Stimulated activated CD4-positive, alpha-beta T cell treated with anti-CD3 and anti-CD28 coated beads, TNF-alpha, amount 100 ng/mL, for 24 hours (primary cell): ENCODE results near the gene FBH1.
"Not testable (repeated sequence)": the region's sequence is repeated elsewhere in the genome, so short reads cannot be mapped to it uniquely, and the experiment has no call there.

Source experiments
- DNase-seq, 3 experiments: peaks; one replicate each; pipeline ENCODE4 v3.0.0-alpha.2; 2020; ENCODE audit warnings: low read depth in 3 of 3

The FBH1 gene

DNA sequence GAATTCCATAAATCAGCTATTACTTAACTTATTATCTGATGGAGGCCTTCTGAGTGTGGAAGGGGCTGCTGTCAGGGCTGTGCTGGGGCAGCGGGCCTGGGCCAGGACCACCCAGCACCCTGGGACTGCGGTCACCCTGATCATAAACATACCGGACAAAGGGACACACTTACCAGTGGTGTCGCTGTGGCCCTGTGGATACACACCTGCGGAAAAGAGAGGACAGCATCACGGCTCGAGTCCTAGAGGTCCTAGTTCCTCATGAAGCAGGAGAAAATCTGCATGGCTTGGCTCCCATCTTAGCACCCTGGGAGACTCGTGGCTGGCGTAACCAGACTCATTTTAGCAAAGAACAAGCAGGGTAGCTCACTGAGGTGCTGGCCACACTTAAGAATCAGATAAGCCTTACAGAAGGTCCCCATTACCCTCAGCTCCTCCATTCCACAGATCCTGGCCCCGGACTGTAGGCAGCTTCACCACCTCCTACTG lies 69.6 kb downstream of the FBH1 start:
- DNase-seq = no peak

DNA sequence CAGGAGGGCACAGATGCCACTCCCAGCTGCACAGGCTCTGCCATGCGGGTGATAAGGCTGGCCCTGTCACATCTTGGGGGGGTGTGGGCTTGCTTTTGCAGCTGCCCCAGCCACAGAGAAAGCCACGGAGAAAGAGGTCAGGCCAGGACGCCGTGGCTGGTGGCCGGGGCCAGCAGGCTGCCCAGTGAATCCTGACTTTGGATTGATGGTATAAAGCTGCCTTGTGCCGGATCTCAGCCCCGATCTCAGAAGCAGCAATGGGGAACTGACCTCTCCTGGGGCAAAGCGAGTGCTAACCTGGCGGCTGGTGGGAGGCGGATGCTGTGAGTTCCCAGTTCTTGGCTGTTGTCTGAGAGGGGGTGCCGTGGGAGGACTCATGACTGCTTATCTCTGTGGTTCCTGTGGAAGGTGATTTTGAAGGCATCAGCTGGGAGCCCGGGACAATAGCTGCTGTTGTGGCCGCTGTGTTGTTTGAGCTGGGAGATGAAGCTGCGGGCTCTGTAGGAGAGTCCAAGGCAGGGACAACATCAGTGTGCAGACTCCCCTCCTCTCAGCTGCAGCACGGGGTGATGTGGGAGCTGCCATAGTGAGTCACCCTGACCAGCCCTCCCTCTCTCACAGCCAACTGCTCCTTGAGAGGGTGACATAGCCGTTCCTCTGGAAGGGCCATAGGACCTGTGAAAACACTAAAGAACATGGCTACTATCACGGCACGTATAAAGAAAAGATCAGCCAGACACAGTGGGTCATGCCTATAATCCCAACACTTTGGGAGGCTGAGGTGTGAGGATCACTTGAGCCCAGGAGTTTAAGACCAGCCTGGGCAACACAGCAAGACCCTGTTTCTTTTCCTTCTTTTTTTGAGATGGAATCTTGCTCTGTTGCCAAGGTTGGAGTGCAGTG lies 70.3 kb downstream of the FBH1 start:
- no peak for DNase-seq

DNA sequence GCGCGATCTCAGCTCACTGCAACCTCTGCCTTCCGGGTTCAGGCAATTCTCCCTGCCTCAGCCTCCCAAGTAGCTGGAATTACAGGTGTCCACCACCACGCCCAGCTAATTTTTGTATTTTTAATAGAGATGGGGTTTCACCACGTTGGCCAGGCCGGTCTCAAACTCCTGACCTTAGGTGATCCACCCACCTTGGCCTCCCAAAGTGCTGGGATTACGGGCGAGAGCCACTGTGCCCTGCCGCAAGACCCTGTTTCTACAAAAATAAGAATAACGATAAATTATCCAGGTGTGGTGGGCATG lies 70.9 kb downstream of the FBH1 start:
- not testable (repeated sequence) for DNase-seq

DNA sequence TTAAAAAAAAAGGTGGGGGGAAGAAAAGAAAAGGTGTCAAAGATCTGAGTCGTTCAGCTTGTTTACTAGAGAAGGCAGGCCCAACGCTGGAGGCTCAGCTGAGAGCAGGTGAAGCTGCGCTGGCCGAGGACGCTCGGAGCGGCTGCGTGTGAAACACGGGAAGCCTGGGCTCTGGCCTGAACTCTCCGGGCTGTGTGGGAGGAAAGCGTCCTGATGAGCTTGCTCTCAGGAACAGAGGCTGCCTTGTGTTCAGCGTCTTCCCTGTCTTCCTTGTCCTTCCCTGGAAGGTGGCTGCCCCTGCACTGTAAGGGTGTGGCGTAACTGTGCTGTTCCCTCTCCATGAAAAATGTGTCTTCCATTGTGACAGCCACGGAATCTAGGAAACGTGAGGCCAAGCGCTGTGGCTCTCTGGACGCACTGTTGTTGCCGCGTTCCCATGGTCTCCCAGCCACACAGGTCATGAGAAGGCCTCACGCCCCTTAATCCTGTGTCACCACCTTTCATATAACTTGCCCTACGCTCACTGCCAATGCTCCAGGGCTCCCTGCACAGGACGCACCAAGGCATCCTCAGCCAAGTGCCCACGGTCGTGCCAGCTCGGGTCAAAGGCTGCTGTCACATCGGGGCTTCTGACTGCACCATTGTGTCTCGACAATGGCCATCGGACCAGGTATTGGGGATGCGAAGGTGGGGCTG lies 71.5 kb downstream of the FBH1 start:
- no peak for DNase-seq

DNA sequence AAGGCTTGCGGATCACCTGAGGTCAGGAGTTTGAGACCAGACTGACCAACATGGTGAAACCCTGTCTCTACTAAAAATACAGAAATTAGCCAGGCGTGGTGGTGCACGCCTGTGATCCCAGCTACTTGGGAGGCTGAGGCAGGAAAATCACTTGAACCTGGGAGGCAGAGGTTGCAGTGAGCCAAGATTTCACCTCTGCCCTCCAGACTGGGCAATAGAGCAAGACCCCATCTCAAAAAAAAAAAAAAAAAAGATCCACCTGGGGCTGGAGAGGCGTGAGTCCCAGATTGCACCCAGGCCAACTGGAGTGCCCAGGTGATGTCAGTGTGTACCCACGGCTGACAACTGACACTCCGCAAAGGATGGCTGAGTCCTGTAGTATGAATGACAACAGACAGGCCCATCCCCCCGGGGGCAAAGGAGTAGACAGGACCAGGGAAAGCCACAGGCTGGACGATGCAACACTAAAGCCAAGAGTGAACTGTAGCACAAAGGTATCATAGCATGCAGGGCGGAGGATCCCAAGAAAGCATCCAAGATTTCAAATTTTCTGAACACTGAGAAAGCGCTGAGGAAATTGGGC lies 72.4 kb downstream of the FBH1 start:
- DNase-seq = not testable (repeated sequence)

DNA sequence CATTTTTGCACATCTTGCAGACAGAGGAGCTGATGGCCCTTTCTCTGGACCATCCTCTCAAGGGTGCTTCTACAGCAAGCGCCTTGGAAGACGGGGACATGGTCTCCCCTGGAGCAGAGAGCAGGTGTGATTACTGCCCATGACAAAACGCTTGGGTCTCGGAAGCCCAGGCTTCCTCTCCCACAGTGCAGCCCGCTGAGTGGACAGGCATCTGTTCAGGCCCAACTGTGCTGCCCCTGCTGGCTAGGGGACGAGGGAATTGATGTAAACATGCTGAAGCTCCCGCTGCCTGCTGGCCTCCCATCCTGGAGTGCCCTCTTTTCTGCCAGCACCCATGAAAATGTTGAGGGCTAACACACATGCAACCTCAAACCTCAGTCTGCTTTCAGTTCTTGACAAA lies 73.0 kb downstream of the FBH1 start:
- DNase-seq = no peak

DNA sequence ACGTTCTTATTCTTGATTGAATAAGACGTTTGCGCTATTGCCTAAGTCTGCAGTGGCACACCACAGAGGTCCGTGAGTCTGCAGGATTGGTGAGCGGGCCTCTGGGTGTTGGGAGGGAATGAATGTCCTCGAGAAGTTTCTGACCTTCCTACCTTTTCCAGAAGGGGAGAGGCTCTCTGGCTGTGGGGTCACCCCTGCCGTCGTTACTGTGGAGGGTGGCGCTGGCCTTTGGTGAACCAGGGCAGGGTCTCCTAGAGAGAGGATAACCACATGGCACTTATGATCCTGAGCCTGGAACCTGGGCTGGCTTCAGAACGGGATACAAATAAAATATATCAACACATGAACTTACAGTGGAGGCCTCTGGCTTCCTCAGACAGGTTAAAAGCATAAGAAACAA lies 73.5 kb downstream of the FBH1 start:
- no peak for DNase-seq

DNA sequence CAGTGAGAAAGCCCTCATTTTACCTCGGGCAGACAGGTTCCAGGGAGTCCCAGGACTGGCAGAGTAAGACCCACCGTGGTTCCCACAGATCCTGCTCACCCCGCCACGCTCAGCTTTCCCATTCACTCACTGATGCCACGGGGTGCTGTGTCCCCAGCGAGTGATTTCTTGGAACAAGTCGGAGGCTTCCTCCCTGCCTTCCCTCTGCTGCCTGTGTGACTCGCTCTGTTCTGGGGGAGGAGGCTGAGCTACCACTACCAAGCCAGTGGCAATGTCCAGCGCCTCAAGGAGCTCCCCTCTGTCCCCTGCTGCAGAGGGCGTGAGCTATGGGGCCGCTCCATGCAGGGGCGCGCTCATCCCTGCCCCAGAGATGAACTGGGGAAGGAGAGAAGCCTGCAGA lies 74.7 kb downstream of the FBH1 start:
- no peak for DNase-seq

DNA sequence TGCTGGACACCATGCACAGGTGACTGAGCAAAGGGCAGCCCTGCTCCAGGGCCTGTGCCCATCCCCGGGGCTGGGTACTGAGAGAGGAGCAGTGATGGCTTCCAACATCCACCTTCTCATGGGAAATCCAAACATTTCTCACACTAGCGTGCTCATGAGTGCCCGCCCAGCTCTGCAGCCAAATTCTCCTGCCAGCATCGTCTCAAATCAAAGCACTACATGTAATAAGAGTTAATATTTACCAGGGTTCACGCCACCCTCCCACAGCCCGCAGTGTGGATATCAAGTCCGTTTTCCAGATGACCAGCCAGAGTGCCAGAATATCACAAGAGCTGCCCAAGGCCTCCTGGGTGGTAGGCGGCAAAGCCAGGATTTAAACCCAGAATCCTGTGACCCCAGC lies 75.2 kb downstream of the FBH1 start:
- no peak for DNase-seq

DNA sequence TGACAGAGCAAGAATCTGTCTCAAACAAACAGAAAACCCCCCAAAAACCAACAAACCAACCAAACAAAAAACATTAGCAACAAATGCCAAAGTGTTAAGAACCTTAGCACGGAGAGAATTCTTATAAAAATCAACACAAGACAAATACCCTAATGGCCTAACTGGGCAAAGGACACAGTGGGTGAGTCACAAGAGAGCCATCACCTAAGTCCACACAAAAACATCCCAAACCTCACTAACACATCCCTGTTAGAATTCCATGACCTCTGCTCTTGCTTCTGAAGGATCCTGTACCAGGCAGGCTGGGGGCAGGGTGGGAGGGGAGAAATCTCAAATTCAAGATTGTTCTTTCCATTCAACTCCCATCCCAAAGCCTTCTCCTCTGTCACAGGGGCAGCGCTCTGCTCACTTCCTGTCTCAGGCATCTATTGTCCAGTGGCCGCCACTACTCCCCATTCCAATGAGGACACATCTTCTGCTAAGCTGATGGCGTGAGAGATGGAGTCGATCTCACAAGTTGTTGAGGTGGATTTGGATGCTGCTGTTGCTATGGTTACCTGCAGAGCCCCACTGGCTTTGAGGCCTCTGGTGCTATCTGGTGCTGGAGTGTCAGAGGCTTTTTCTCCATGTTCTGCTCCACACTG lies 78.1 kb downstream of the FBH1 start:
- DNase-seq = no peak

DNA sequence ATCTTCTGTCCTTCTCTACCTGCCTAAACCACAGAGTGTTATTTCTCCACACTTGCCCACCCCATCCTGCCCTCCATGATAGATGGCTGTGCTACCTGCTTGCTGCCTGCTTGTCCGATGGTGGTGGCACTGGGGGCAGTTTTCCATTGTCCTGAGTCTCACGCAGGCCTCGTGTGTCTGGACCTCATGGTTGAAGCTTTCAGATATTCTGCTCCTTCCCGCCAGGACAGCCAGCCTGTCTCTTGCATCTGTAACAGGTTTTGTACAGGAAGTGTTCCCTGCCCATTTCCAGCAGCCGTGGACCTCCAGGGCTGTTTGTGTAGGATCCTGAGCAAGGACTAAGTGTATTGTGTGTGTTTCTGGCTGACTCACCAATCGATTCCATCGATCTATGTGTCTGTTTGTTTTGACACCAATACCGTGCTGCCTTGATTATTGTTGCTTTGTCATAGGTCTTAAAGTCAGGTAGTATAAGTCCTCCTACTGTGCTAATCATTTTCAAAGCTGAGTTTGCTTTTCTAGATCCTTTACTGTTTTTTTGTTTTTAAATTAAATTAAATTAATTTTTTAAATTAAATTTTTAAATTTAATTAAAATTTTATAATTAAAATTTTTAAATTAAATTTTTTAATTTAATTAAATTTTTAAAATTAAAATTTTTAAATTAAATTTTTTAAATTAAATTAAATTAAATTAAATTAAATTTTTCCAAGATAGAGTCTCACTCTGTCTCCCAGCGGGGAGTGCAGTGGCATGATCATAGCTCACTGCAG lies 78.8 kb downstream of the FBH1 start:
- no peak for DNase-seq

DNA sequence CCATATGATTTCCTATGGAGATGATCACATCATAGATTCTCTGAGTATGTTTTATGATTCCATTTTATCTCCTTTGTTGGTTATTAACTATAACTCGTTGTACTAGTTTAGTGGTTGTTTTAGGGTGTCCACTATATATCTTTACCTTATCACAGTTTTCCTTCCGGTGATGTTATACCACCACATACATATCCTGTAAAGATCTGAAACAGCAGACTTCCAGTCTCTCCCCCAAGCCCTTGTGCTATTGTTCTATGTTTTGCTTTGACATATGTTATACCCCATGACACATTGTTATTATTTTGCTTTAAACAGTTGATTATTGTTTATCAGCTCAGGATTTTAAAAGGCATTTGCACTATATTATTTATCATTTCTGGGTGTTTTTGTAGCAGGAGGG lies 80.0 kb downstream of the FBH1 start:
- no peak for DNase-seq

DNA sequence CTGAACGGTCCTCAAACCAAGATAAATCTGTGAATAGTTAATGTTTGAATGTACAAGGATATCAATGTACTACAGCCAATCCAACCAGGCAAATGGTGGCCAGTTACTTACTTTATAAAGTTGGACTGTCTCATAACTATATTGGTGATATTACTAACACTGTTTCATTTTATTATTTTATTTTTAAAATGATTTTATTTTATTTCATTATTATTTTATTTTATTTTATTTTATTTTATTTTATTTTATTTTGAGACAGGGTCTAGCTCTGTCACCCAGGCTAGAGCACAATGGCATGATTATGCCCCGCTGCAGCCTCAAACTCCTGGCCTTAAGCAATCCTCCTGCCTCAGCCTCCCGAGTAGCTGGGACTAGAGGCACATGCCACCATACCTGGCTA lies 80.5 kb downstream of the FBH1 start:
- no peak for DNase-seq

DNA sequence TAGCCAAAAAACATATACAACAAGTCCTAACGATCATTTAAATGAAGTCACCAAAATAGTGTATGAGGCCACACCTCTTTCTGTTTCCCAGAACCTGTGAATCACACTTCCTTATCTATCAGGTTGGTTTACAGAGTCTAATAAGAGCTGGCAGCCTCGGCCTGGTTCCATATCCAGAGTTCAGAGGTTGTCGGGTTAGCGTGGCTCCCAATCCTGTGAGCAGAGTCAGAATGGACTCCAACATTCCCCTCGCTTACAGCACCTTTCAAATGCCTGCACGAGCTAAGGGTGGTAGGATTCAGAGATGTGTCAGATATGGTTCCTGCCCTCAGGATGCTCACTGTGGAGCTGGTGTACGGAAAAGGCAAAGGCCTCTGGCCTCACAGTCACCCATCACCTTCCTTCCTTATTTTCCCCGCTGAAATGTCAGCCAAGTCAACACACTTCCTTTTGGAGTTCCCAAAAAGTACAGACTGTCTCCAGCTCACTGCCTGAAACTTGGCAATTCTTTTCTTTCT lies 81.3 kb downstream of the FBH1 start:
- no peak for DNase-seq

DNA sequence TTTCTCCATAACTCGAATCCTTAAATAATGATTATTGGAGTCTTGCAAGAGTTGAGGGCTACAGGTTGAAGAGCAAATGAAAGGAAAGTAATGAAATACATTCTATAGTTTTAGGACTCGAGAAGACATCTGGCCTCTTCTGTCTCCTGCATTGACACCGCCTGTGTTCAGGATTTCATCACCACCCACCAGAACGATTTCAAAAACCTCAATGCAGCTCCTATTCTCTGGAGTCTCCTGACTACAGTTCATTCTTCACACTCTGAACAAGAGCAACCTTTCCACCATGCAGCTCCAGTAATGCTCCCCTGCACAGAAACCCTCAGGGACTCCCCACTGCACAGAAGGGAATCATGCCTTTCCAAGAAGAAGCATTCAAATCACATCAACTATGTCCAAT lies 81.8 kb downstream of the FBH1 start:
- no peak for DNase-seq

DNA sequence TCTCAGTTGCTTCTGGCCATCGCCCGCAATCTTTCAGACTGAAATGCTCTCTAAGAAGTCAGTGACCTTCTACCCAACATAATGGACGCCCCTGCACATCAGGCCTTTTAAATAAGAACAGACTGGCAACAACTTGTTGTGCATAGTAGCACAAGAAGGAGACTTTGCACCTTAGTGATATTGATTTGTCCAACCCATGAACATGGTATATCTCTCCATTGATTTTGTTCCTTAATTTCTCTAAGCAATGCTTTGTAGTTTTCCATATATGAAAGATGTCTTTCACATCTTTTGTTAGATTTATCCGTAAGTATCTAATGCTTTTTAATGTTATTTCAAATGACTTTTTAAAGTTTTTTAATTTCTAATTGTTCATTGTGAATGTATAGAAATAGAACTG lies 83.0 kb downstream of the FBH1 start:
- no peak for DNase-seq

DNA sequence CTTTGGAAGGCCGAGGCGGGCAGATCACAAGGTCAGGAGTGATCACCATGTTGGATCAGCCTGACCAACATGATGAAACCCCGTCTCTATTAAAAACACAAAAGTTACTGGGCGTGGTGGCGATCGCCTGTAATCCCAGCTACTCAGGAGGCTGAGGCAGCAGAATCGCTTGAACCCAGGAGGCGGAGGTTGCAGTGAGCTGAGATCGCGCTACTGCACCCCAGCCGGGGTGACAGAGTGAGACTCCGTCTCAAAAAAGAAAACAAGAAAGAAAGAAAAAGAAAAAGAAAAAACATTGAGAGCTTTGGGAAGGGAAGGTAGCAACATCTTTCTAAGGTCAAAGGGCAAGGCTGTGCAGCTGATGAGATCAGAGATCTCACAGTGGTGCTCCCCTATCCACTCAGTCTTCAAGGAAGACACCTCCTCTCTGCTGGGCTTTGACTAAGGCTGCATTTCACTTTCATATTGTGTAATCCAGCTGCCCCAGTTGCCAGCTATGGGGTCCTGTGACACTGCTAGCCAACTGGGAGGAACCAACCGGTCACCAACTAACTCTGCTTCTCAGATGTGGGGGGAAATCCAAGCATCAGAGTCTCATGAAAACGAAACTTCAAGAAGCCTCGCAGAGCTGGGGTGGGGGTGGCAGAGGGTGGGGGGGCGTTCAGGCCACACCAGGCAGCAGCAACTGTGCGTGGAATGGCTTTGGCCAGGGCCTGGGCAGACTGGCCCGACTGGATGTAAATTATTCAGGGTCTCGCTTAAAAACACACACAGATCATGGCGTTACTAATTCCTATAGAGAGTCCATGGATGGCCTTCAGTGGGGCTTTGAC lies 85.8 kb downstream of the FBH1 start:
- peak in 2 of 3 experiments; percentile 22 to 63 for DNase-seq

DNA sequence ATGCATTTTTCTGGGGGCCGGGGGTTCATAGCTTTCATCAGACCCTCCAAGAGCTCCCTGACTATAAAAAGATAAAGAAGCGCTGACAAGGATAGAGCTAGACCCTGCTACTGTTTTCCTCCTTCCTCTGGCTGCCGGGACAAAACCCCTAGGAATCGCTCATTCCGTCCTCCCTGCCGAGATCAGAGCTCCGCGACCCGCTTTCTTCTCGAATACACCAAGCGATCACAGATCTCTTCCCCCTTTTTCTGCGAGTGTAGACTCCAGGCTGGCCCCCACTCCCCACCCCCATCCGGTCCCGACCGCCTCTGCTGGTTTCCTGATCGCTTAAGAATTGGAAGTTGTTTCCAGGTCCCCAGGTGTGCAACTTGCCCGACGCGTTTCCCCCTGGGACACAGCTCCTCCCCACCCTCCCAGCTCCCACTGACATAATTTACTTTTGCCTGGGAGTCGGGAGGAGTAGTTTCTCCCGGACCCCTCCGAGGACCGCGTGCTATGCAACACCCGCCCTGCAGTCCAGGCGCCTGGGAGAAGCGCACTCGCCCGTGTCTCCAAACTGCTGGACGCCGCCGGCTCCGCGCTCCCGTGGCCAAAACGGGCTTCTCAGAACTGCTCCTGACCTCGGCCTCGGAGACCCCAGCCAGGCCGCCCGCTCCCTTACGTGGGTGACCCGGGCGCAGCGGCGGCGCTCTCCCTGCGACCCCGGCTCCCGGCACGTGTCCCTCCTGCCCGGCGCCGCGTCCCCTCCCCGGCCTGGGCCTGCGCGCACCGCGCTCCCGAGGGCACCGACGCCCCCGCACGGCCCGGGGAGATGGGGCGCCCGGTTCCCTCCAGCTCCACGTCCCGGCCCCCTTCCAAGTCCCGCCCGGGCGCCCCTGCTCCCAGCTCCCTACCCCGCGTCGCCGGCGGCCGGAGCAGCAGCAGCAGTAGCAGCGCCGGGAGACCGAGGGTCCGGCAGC lies 86.7 kb downstream of the FBH1 start:
- DNase-seq = peak in 2 of 3 experiments; percentile 30 to 56
